ENCODE results near the gene HLA-DQB2.
"Not testable (repeated sequence)": the region's sequence is repeated elsewhere in the genome, so short reads cannot be mapped to it uniquely, and the experiment has no call there.

HLA-DQB2 gene

GRCh38 chr6:32763421-32763820, at the start of gene HLA-DQB2:
TSS of gene HLA-DQB2 (minus strand) at chr6:32763532. CDS start at chr6:32763470, 62 bp downstream.
- DNase-seq (ENCODE audit: low read depth): peak; percentile 8

DNA sequence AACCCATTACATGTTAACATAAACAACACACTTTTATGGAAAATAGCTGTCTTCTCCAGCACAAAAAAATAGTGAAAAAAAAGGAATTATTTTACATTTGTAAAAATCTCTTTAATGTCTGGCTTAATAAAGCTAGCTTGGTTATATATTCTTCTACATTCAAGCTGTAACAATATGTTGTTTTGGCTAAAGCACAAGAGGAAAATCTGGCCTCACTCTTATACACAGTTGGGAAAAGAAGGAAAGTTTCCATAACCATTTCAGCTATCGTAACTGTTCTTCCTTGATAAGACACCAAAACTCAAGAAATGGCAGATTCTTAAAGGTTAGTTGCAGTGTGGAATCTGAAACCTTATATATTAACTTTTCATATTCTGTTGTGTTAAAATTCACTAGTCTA, 45.8 kb upstream of the HLA-DQB2 start:
- no peak for DNase-seq (ENCODE audit: low read depth)

GRCh38 chr6:32807020-32807580, 43.8 kb upstream of the HLA-DQB2 start:
- no peak for DNase-seq (ENCODE audit: low read depth)

GRCh38 chr6:32805404-32805803, 42.1 kb upstream of the HLA-DQB2 start:
- not testable (repeated sequence) for DNase-seq (ENCODE audit: low read depth)

DNA sequence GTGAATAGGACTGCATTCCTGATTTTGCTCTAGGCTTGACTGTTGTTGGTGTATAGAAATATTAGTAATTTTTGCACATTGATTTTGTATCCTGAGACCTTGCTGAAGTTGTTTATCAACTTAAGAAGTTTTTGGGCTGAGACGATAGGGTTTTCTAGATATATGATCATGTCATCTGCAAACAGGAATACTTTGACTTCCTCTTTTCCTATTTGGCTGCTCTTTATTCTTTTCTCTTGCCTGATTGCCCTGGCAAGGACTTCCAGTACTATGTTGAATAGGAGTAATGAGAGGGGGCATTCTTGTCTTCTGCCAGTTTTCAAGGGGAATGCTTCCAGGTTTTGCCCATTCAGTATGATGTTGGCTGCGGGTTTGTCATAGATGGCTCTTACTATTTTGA, 40.1 kb upstream of the HLA-DQB2 start:
- DNase-seq (ENCODE audit: low read depth): no peak

- DNase-seq (ENCODE audit: low read depth): no peak
Measured at GRCh38 chr6:32799740-32800139, 36.4 kb upstream of the HLA-DQB2 start.

DNA sequence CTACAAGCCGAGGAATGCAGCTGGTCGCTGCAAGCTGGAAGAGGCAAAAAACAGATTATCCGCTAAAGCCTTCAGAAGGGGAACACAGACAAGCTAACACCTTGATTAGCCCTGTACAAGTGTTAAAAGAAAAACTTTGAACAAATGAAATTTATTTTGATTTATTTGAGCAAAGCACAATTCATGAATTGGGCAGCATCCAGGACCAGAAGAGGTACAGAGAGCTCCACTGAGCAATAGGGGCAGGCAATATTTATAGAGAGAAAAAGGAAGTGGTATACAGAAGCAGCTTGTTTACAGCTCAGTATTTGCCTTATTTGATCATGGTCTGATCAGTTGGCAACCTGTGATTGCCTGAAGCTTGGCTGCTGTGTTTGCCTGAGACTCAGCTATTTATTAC, 35.8 kb upstream of the HLA-DQB2 start:
- DNase-seq (ENCODE audit: low read depth): no peak

GRCh38 chr6:32796848-32797776, 33.8 kb upstream of the HLA-DQB2 start:
- DNase-seq (ENCODE audit: low read depth): peak; percentile 45

DNA sequence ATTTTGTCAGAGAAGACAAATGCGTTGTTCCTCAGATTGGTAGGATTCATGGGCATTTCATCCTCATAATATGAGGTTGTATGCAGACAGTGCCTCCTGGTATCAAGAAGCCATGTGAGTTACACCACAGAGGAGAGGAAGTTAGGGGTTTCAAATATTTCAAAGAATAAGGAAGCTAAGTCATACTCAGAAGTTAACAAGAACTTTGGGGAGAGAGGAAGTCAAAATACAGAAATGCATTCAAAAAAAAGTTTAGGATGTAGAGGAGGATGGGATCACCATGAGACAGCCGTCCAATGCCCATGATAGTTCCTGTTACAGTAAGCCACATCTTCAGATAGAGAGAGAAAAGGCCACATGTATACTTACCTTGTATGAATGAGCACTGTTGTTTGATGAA, 31.2 kb upstream of the HLA-DQB2 start:
- no peak for DNase-seq (ENCODE audit: low read depth)

DNA sequence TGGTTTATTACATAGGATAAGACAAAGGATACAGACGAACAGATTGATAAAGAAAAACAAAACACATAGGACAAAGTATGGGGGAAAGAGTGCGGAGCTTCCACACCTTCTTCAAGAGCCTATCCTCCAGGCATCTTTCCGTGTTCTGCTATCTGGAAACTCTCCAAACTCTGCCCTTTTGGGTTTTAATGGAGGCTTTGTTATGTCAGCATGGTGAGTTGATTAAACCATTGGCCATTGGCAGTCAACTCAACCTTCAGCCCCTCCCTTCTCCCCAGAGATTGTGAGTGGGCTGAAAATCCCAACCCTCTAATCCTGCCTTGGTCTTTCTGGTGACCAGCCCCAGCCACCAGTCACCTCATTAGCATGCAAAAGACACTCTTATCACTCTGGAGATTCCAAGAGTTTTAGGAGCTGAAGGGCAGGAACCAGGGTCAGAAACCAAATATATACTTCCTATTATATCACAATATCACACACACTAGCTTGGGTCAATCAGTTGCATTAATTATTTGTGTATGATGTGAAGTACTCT, 29.6 kb upstream of the HLA-DQB2 start:
- DNase-seq (ENCODE audit: low read depth): no peak

DNA sequence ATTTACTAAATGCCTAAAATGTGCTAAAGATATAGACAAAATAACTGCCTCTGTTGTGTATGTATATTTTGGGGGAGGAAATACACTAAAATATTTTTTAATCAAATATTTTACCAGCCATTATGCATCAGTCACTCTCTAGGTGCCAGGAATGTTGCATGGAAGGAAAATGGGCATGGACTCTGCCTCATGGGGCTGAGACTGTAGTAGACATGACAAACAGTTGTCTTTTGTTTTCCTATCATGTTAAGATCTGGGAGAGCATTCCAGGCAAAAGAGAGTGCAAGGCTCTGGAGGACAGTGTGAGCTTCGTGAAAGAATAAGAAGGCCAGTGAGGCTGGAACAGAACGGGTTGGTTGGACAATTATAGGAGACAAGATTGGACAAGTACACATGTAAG, 27.0 kb upstream of the HLA-DQB2 start:
- DNase-seq (ENCODE audit: low read depth): no peak

DNA sequence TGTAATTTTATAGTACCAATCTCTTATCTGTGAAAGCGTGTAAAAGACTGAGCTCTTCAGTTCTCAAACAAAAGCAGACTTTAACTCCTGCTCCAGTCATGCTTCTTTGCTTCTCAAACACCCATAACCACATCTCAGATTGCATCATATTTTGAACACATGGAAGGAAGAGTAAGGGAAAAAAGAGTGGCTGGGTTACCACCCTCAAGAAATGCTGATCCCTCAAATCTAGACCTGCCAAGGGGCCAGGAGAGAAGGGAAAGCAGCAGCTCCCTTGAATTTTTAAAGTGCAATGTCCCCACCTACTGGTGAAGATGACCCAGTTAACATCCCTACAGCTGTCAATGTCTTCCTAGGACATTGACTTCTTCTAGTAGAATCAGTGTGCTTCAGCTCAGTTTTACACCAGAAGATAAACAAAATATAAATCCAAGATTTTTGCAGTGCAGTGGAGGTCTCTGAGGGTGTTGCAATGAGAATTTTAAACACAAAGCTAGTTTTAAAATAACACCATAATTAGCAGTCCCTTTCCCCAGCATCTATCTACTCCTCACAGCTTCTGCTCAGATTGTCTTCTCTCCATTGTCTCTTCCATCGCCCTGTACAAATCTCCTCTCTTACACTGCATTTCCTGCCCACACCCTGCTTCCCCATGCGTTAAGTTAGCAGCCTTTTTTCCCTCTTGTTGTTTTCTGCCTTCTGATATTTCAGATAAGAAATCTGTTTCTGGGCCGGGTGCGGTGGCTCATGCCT, 22.6 kb upstream of the HLA-DQB2 start:
- peak; percentile 65 for DNase-seq (ENCODE audit: low read depth)

DNA sequence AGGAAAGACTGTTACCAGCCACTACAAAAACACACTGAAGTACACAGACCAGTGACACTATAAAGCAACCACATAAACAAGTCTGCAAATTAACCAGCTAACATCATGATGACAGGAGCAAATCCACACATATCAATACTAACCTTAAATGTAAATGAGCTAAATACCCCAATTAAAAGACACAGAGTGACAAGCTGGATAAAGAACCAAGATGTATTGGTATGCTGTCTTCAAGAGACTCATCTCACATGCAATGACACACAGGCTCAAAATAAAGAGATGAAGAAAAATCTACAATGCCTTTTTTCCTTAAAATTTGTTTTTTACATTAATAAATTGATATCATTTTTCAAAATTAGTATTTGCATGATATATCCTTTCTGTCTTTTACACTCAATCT, 19.6 kb upstream of the HLA-DQB2 start:
- not testable (repeated sequence) for DNase-seq (ENCODE audit: low read depth)

DNA sequence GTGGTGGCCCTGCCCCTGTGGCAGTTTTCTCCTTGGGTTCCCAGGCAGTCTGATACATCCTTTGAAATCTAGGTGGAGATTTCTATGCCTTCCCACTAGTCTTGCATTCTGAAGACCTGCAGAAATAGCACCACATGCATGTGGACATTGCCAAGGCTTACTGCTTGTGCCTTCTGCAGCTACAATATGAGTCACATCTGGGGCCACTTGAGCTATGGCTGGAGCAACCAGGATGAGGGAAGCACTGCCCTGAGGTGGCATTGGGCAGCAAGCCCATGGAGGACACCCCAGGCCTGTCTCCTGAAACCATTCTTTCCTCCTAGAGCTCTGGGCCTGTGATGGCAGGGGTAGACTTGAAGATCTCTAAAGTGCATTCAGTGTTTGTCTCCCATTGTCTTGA, 15.7 kb upstream of the HLA-DQB2 start:
- no peak for DNase-seq (ENCODE audit: low read depth)

- DNase-seq (ENCODE audit: low read depth): no peak
Measured at GRCh38 chr6:32775071-32775470, 11.7 kb upstream of the HLA-DQB2 start.

DNA sequence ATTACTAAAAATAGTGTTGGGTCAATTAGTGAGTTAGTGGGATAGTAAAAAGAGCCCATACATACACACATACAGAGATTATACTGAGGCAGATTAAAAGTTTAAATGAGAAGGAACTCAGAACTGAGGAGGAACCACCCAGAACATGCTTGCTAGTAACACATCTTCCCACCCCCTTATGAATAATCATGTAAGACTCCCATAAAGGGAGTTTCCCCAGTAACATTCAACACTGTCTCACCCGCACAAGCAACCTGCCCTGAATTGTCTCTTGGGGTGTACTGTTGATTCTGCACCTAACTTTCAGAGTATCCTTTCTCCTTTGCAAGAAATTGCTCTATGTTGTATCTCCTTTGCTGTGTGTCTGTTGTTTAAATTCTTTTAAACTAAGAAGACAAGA, 11.1 kb upstream of the HLA-DQB2 start:
- DNase-seq (ENCODE audit: low read depth): no peak

DNA sequence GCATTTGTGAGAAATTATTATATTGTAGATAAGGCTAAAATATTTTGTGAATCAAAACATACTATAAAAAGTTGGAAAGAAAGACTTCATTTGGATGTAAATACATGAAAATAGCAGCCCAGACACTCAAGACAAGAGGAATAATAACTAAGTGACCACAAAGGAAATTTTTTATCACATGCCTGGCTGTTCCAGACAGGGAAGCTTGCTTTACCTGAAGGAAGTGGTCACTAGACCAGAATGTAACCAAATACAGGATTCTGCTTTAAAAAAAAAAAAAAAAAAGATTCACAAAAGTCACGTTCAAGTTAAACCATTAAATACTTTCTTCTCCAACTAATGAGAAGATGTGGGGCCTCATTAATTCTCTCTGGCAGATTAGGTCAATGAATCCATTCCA, 9.3 kb upstream of the HLA-DQB2 start:
- no peak for DNase-seq (ENCODE audit: low read depth)

DNA sequence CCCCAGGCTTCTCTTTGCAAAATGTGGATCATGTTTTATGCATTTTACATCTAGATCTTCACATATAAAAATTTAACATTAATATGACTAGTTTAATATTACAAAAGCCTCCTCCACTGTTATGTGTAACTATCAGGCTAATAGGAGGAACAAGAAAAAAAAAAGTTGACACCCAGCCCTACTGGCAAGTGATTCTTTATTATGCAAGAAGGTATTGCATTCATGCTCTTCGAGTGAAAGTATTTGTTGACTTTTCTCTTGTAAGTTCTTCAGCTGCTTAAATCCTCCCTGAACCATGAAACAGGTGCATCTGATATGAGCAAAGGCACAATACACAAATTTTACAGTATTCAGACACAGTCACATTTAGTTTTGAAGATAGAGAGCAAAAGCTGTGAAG, 716 bp upstream of the HLA-DQB2 start:
- DNase-seq (ENCODE audit: low read depth): no peak

- DNase-seq (ENCODE audit: low read depth): no peak
Measured at GRCh38 chr6:32761548-32761947, 1.8 kb downstream of the HLA-DQB2 start.

DNA sequence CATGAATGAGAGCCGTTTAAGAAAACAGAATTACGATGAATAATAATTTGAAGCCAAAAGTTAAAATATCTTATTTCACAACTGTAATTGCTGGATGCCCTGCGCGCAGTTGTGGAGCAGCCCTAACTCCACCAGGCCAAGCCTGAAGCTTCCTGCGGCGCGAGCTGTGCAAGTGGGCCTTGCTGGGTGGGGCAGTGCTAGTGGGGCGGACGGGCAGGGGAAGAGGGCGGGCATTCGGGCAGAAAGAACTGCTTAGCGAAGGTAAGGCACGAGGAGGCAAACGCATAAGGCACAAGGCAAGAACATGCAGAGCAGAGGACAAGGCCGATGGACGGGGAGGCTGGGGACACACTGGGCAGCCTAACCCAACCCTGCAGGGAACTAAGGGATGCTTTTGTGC, 2.3 kb downstream of the HLA-DQB2 start:
- no peak for DNase-seq (ENCODE audit: low read depth)

DNA sequence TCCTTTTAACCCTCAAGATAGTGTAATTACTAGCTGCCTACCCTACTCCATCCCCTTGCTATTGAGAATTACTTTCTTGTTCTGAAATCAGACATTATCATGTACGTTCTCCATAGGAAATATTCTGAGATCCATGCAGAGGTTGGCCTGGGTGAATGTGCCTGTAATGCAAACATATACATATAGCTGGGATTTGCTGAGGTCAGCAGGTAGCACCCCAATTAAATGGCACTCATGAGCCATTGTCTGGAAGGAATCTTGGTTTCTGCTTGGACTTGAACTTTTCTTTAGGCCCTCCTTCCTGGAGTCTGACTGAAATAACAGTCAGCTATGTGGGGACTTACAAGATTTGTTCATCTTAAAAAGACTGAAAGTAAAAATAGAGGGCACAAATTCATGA, 3.7 kb downstream of the HLA-DQB2 start:
- DNase-seq (ENCODE audit: low read depth): no peak

GRCh38 chr6:32752580-32752979, 10.8 kb downstream of the HLA-DQB2 start:
- DNase-seq (ENCODE audit: low read depth): no peak

DNA sequence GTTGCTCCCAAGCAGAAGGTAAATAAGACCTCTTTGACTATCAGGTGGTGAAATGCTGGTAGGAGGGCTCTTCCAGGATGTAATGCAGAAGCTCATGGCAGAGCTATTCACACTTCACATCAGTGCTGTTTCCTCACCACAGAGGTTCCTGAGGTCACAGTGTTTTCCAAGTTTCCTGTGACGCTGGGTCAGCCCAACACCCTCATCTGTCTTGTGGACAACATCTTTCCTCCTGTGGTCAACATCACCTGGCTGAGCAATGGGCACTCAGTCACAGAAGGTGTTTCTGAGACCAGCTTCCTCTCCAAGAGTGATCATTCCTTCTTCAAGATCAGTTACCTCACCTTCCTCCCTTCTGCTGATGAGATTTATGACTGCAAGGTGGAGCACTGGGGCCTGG, 17.7 kb downstream of the HLA-DQB2 start:
- not testable (repeated sequence) for DNase-seq (ENCODE audit: low read depth)
